C1 segment of cervical spinal cord (tissue), 14 donors: ENCODE measurements around the gene ZNF79.

Experiments
- DNase-seq, 14 donors: peaks; one replicate each; lab custom pipeline; 2025; lab: John Stamatoyannopoulos, UW

Gene ZNF79

DNA sequence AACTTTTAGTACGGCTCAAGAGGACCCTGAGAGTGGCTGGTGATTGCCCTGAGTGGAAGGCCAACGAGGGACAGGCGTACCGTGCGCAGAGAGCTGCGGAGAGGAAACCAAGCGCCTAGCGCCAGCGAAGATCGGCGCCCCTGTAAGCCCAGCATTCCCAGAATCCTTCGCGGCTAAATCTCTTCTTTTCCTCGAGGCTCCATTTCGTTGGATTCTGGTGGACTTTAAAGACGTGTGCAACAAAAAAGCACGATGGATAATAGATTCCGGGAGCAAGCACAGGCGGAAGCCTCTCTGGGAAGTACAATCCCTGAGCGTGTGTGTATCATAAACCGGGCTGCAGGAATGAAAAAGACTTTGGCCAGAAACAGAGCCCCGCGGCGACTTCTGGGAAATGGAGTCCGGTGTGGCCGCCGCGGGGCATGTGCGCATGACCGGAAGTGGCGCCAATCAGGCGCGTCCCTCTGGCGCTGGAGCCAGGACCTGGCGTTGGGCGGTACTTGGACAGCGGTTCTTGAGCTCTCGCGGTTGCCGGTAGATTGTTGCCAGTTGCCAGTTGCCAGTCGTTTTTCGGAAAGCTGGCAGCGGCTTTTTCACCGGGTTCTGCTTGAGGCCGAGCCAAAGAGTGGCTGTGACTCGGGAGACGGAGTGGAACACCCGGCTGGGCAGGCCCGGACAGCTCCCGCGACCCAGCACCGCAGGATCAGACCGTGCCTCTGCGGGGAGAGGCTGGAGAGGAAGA lies at the start of gene ZNF79:
Gene ZNF79 (plus strand): TSS at position 449 of the 742 bp plus-strand sequence. CDS start 406 bp downstream, outside the sequence.
- peak; percentile 69 to 97 (median 92) for DNase-seq

DNA sequence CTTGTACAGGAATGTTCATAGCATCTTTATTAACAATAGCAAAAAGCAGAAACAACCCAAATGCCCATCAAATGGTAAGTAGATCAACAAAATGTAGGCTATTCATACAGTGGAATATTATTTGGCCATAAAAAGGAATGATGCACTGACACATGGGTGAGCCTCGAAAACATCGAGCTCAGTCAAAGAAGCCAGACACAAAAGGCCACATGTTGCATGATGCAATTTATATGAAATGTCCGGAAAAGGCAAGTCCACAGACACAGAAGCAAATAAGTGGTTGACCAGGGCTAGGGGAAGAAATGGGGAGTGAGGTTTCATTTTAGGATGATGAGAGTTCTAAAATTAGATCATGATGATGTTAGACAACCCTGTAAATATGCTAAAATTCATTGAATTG lies 43.7 kb upstream of the ZNF79 start:
- no peak for DNase-seq

- no peak for DNase-seq
Measured at GRCh38 chr9:127382541-127382940, 41.6 kb upstream of the ZNF79 start.

- no peak for DNase-seq
Measured at GRCh38 chr9:127384016-127384730, 40.0 kb upstream of the ZNF79 start.

- DNase-seq = no peak
Measured at GRCh38 chr9:127384901-127385300, 39.3 kb upstream of the ZNF79 start.

DNA sequence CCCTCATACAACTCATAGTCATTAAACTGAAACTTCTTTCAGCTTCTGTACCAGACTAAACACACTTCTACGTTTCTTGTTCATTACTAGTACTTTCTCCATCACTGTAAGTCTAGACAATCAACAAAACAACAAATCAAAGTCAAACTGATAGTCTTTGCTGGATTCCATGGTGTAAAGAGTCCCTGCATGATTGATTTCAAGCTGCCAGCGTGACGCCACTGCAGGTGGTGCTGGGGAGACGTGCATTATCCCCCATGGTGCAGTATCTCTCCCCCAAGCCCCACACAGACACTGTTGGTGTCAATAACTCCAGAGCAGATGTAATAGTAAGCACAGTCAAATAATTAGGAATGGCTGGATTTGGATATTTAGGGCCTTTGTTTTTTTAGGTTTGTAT lies 37.9 kb upstream of the ZNF79 start:
- no peak for DNase-seq

DNA sequence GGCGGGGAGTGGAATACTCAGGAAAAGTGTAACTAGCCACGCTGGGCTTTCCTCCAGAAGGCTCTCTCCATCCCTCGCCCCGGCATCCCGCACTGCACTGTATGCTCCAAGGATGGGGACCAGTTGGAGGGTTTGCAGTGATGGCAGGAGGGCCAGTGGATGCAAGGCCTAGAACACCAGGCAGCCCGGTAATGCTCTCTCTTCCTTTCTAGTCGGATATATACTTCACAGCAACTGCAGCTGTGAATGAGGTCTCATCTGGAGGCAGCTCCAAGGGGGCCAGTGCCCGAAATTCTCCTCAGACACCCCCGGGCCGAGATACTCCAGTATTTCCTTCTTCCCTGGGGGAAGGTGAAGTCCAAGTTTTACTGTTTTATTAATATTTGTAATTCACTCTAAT lies 37.2 kb upstream of the ZNF79 start:
- no peak for DNase-seq

DNA sequence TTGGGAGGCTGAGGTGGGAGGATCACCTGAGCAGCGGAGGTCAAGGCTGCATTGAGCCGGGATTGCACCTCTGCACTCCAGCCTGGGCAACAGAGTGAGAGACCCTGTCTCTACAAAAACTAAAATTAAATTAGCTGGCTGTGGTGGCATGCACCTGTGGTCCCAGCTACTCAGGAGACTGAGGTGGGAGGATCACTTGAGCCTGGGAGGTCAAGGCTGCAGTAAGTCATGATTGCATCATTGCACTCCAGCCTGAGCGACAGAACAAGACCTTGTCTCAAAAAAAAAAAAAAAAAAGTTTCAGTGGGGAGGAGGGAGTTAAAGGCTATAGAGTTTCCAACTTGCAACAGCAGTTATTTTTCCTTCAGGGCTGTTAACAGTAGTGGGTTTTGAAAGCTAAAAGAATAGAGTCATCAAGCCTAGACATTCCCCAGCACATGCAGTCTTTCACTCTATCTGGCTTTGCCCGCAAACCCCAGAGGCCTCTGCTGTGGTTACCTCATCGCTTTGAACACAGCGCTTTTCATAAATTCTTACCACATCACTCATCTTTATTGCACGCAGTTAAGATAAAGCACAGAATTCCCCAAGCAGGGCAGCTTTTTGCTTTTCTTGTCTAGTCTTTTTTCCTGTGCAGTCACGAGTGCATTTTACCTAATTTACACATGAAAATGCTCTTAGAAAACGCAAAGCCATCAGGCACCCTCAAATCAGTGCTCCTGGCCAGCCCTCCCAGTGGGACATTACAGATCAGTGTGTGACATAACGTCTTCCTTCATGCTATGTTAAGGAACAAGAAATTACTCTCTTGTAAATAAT lies 35.9 kb upstream of the ZNF79 start:
- DNase-seq = peak in 1 of 14 donors; percentile 7

- no peak for DNase-seq
Measured at GRCh38 chr9:127388856-127389238, 35.3 kb upstream of the ZNF79 start.

DNA sequence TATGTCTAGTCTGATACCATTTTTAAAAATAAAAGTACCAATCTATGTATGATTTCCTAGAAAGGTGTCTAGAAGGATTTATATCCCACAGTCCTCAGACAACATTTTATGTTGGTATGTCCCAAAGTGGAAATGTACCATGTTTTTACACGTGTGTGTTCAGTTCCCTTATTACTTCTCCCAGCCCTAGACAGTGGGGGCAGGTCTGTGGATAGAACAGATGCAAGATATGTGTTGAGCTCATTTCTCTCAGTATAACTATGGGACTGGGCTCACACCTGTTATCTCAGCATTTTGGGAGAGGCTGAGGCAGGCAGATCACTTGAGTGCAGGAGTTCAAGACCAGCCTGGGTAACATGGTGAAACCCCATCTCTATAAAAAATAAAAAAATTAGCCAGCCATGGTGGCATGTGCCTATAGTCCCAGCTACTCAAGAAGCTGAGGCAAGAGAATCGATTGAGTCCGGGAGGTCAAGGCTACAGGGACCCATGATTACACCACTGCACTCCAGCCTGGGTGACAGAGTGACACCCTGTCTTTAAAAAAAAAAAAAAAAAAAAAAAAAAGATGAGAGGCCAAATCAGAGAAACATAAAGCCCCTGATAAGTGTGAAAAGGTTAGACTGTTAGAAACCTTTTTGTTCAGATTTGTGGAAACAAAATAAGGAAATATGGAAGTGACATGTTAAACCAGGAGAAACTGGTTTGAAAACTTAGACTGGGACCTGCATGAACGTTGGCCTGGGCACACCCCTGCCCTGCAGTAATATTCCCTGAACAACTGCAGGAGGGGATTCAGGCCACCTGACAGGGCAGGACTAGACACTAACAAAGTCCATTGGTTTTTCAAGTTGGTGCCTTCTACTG lies 34.6 kb upstream of the ZNF79 start:
- no peak for DNase-seq

- no peak for DNase-seq
Measured at GRCh38 chr9:127390248-127390545, 34.0 kb upstream of the ZNF79 start.

DNA sequence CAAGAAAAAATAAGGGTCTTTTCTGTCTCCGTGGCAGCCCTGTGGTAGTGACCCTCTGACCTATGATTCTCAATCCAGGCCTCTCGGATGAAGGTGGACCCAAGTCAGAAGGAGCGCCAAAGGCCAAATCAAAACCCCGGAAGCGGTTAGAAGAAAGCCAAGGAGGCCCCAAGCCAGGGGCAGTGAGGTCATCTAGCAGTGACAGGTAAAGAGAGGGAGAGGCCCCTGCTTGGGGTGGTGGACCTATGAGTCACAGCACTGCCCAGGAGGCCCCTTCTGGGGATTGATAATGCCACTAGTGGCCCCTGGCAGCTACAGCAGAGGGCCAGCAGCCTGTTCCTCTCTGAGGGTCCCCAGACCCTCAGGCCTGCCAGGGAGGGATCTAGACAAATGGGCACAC lies 33.6 kb upstream of the ZNF79 start:
- DNase-seq = no peak

DNA sequence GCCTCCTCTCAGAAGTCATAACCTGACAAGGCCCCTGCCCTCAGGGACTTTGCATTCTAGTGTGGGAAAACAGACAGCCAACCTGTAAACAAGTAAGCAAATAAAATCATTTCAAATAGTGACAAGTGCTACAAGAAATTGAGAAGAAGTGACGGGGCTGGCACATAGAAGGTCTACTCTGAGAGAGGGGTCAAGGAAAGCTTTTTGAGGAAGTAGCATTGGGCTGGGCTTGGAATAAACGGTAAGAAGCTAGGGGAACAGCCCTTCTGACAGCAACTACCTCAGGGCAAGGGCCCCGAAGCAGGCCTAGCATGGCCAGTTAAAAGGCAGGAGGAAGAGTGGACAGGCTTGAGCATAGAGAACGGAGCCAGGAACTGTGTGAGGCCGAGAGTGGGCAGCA lies 32.0 kb upstream of the ZNF79 start:
- no peak for DNase-seq

GRCh38 chr9:127392976-127393375 lies 31.2 kb upstream of the ZNF79 start:
- DNase-seq = no peak

DNA sequence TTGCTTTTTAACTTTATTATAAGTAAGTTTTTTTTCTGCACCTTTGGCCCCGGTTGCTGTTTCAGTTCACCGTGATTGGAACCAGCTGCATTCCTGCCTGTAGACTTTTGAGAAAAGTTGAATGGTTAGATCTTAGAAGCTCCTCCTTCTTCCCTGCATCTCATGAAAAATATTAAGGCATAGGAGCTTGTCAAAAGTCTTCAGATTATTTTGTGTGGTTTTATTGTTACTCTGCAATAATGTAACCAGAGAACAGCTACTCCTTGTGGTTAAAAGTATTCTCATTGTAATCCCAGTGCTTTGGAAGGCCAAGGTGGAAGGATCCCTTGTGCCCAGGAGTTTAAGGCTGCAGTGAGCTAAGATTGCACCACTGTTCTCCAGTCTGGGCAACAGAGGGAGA lies 30.5 kb upstream of the ZNF79 start:
- no peak for DNase-seq

DNA sequence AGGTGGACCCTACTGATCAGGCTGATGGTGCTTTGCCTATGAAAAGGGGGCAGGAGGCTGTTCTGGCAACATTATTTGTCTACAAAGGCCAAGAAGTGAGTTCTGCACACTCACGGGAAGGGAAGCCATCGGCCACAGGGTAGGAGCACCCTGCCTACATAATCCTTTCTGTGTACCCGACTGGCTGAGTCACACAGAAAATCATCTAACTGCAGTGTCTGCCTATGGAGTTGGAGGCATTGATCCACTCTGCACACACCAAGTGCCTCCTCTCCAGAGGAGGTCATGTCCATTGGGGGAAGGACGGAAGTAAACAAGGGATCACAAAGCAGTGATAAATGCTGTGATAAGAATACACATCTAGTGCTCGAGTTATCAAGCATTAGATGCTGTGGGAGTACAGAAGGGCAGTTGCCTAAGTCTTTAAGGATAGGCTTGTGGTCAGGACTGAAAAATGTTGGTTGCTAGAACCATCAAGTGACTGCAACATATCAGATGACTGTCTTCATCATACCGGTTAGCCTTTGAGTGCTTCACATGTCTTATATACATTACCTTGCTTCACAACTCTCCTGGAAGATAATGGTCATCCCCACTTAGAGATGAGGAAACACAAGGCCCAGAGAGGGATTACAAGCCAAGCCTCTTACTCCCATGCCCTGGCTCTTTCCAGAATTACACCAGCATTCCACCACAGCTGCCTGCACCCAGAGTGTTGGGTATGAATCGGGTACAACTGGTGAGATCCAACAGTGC lies 28.5 kb upstream of the ZNF79 start:
- DNase-seq = no peak

DNA sequence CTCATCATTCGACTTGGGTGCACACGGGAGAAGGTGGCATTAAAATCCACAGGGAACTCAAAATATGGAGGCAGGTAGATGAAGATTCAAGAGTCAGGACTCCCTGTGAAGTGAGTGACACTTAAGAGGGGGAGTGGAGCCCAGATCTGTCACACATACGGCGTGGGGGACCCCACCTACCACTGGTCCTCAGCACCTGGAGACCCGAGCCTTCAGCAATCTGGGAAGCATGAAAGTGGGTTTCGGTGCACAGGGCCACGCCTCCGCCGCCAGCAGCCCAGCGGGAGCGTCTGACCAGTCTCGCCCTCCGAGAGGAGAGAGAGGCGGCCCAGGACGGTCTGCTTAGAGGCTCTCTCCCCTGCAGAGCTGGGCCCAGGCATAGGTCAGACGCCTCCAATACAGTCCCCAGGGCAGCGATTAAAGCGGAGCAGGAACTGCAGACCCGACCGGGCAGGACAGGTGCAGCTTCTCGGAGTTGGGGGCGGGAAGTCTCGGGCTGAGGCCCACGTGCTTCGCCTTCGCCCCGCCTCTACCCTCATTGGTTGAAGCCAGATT lies 27.9 kb upstream of the ZNF79 start:
- DNase-seq = no peak

DNA sequence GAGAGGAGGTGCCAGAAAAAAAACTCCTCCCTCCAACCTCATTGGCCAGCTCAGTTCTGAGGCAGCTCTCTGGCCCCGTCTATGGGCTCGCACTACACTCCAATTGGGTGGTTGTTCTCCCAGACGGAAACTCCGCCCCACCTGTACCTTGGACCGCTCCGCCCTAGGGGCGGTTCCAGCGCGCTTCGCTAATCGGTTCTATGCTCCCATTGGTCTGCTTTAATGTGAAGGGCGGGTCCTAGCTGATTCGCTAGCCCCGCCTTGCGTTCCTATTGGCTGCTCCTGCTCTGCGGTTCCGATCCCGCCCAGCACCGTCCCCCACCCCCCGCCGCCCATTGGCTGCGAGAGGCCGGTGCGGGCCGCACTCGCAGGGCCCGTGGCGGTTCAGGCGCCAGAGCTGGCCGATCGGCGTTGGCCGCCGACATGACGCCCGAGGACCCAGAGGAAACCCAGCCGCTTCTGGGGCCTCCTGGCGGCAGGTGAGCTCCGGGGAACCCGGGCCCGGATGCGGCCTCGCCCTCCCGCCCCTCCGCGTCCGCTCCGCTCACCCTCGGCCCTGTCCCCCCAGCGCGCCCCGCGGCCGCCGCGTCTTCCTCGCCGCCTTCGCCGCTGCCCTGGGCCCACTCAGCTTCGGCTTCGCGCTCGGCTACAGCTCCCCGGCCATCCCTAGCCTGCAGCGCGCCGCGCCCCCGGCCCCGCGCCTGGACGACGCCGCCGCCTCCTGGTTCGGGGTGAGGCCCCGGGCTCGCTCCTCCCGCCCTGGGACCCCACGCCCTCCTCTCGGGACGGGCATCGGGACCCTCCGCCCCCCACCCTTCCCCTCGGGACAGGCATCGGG lies 27.2 kb upstream of the ZNF79 start, which contains the start of gene SLC2A8:
Gene SLC2A8 (plus strand): TSS at position 362 of the 838 bp plus-strand sequence. CDS start 62 bp downstream, at position 424.
- DNase-seq = peak; percentile 60 to 100 (median 98)

GRCh38 chr9:127397646-127398274 lies 26.4 kb upstream of the ZNF79 start:
- peak in 4 of 14 donors; percentile 30 to 49 (median 44) for DNase-seq
